GM19351 (cell line): ENCODE results near the gene CBY2.
"Not testable (repeated sequence)": the region's sequence is repeated elsewhere in the genome, so short reads cannot be mapped to it uniquely, and the experiment has no call there.

ENCODE experiments used
- ATAC-seq: cut with Tn5 transposase; IDR thresholded peaks from one replicate; pipeline ENCODE4 v1.9.1; 2021; ENCODE audit warnings: mild to moderate bottlenecking, moderate library complexity; ENCODE audit not compliant: unreplicated experiment

The CBY2 gene

GRCh38 chr13:45702088-45702487 is at the start of gene CBY2:
Gene CBY2 (plus strand): TSS chr13:45702320. CDS start chr13:45702391, 71 bp downstream.
- no peak for ATAC-seq

GRCh38 chr13:45654633-45655349 is 47.3 kb upstream of the CBY2 start:
- ATAC-seq, result no peak

- ATAC-seq, result no peak
These were observed 43.4 kb upstream of the CBY2 start for GRCh38 chr13:45658586-45659235.

GRCh38 chr13:45659536-45659935 is 42.6 kb upstream of the CBY2 start:
- ATAC-seq, result no peak

- not testable (repeated sequence) for ATAC-seq
These were observed 41.7 kb upstream of the CBY2 start for GRCh38 chr13:45660458-45660857.

- ATAC-seq, result no peak
These were observed 40.0 kb upstream of the CBY2 start for GRCh38 chr13:45662162-45662561.

- ATAC-seq, result not testable (repeated sequence)
These were observed 39.2 kb upstream of the CBY2 start for GRCh38 chr13:45662903-45663302.

- ATAC-seq, result not testable (repeated sequence)
These were observed 32.5 kb upstream of the CBY2 start for GRCh38 chr13:45669626-45670025.

- no peak for ATAC-seq
These were observed 31.8 kb upstream of the CBY2 start for GRCh38 chr13:45670189-45670885.

GRCh38 chr13:45674908-45675307 is 27.2 kb upstream of the CBY2 start:
- no peak for ATAC-seq

- ATAC-seq, result no peak
These were observed 23.8 kb upstream of the CBY2 start for GRCh38 chr13:45678282-45678681.

- ATAC-seq, result no peak
These were observed 21.0 kb upstream of the CBY2 start for GRCh38 chr13:45681113-45681512.

- no peak for ATAC-seq
These were observed 19.6 kb upstream of the CBY2 start for GRCh38 chr13:45682494-45683008.

GRCh38 chr13:45683701-45684100 is 18.4 kb upstream of the CBY2 start:
- no peak for ATAC-seq

- no peak for ATAC-seq
These were observed 13.5 kb upstream of the CBY2 start for GRCh38 chr13:45688577-45688976.

- no peak for ATAC-seq
These were observed 11.5 kb upstream of the CBY2 start for GRCh38 chr13:45690636-45691035.

- no peak for ATAC-seq
These were observed 10.9 kb upstream of the CBY2 start for GRCh38 chr13:45691251-45691650.

GRCh38 chr13:45691667-45692066 is 10.5 kb upstream of the CBY2 start:
- no peak for ATAC-seq

GRCh38 chr13:45695198-45695730 is 6.9 kb upstream of the CBY2 start:
- ATAC-seq, result peak; percentile 59

GRCh38 chr13:45696610-45697226 is 5.4 kb upstream of the CBY2 start:
- ATAC-seq, result peak; percentile 45
